HG02884 (cell line): ENCODE data around the gene EPAS1.

Source experiments
- ATAC-seq: cut with Tn5 transposase; IDR thresholded peaks from one replicate; pipeline ENCODE4 v1.9.1; 2021; ENCODE audit warnings: mild to moderate bottlenecking, moderate library complexity; ENCODE audit not compliant: unreplicated experiment

The EPAS1 gene

GRCh38 chr2:46299365-46300263 lies 2.4 kb downstream of the EPAS1 start:
- ATAC-seq: no peak

- ATAC-seq: no peak
Observed at GRCh38 chr2:46300406-46300832, 3.2 kb downstream of the EPAS1 start.

- ATAC-seq: no peak
Observed at GRCh38 chr2:46302005-46302695, 4.9 kb downstream of the EPAS1 start.

GRCh38 chr2:46303233-46303632 lies 6.0 kb downstream of the EPAS1 start:
- no peak for ATAC-seq

GRCh38 chr2:46303822-46304221 lies 6.6 kb downstream of the EPAS1 start:
- no peak for ATAC-seq

- no peak for ATAC-seq
Observed at GRCh38 chr2:46304635-46305034, 7.4 kb downstream of the EPAS1 start.

- no peak for ATAC-seq
Observed at GRCh38 chr2:46305187-46305586, 8.0 kb downstream of the EPAS1 start.

- ATAC-seq: no peak
Observed at GRCh38 chr2:46305767-46306166, 8.6 kb downstream of the EPAS1 start.

GRCh38 chr2:46306330-46306751 lies 9.1 kb downstream of the EPAS1 start:
- no peak for ATAC-seq

- ATAC-seq: no peak
Observed at GRCh38 chr2:46306988-46307655, 9.9 kb downstream of the EPAS1 start.

GRCh38 chr2:46308081-46308480 lies 10.9 kb downstream of the EPAS1 start:
- ATAC-seq: no peak

GRCh38 chr2:46308629-46309028 lies 11.4 kb downstream of the EPAS1 start:
- no peak for ATAC-seq

GRCh38 chr2:46309052-46309953 lies 12.1 kb downstream of the EPAS1 start:
- no peak for ATAC-seq

GRCh38 chr2:46310446-46310845 lies 13.2 kb downstream of the EPAS1 start:
- no peak for ATAC-seq

- no peak for ATAC-seq
Observed at GRCh38 chr2:46311651-46312223, 14.5 kb downstream of the EPAS1 start.

- ATAC-seq: no peak
Observed at GRCh38 chr2:46313063-46313462, 15.9 kb downstream of the EPAS1 start.

- ATAC-seq: no peak
Observed at GRCh38 chr2:46314065-46314835, 17.0 kb downstream of the EPAS1 start.

GRCh38 chr2:46315103-46315890 lies 18.1 kb downstream of the EPAS1 start:
- ATAC-seq: no peak

GRCh38 chr2:46317094-46317486 lies 19.9 kb downstream of the EPAS1 start:
- ATAC-seq: no peak
